ENCODE results near the gene RALGAPB.
"Not testable (repeated sequence)": the region's sequence is repeated elsewhere in the genome, so short reads cannot be mapped to it uniquely, and the experiment has no call there.

Gene RALGAPB

DNA sequence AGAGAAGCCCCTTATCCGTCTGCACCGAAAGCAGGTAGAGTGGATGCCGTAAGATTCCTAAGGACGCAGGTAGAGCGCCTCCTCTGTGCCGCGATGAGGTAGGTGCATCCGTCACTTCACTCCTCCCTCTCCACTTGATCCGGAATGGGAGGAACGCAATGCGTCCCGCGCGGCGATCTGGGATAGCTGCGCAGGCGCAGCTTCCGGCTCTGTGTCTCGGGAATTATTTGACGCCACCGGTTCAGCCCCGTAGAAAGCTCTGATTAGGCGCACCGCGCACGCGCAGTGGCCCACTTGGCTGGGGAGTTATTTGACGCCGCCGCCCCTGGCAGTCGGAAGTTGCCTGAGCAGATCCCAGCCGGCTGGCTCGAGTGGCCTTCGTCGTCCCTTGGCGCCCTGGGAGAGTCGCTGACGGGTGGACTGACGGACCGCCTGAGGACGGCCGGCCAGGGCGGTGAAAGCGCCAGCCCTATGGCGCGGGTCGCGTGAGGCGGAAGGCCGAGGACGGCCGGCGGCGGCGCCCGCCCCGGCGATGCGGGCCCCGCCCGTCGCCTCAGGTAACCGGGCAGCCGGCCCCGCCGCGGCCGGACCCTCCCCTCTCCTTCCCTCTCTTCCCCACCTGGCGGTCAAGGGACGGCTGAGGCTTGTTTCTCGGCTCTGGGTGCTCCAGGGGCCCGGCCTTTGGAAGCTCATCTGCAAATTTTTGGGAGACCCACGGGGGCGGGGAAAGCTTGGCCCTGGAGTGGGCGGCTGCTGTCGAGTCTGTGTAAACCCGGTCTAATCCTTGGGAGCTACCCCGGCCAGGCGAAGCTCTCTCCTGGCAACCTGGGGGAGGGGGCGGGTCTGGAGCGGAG lies at the start of gene RALGAPB:
Gene RALGAPB, plus strand, starts transcription at position 331 of the 854 bp plus-strand sequence. CDS start 15,590 bp downstream, outside the sequence.
- DNase-seq, result peak; percentile 99 to 100

DNA sequence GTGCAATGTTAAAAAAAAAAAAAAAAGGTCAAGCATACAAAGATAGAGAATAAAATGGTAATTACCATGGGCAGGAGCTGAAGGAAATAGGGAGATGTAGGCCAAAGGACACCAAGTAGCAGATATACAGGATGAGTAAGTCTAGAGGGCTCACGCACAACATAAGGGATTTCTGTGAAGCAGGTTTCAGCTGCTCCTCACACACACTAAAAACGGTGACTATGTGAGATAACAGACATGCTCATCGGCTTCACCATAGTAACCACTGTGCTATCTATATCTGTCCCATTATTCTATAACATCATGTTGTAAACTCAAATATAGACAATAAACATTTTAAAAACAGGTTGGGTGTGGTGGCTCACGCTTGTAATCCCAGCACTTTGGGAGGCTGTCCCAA lies 49.1 kb upstream of the RALGAPB start:
- DNase-seq, result no peak

DNA sequence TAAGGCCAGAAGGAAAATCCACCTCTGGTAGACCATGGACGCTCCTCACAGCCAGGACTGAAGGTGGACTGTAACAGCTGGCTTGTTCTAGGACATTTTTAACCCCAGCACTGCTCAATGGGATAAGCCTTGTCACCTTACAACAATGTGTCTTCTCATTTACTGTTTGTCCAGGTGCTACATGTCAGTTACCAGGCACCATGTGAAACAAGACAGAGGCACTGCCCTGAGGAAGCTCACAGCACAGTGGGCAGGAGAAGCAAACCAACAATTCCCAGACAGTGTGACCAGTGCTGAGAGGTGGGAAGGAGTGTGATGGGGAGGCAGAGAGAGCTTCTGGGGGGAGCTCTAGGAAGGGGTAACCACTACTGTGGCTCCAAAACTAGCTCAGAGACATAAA lies 48.2 kb upstream of the RALGAPB start:
- no peak for DNase-seq

DNA sequence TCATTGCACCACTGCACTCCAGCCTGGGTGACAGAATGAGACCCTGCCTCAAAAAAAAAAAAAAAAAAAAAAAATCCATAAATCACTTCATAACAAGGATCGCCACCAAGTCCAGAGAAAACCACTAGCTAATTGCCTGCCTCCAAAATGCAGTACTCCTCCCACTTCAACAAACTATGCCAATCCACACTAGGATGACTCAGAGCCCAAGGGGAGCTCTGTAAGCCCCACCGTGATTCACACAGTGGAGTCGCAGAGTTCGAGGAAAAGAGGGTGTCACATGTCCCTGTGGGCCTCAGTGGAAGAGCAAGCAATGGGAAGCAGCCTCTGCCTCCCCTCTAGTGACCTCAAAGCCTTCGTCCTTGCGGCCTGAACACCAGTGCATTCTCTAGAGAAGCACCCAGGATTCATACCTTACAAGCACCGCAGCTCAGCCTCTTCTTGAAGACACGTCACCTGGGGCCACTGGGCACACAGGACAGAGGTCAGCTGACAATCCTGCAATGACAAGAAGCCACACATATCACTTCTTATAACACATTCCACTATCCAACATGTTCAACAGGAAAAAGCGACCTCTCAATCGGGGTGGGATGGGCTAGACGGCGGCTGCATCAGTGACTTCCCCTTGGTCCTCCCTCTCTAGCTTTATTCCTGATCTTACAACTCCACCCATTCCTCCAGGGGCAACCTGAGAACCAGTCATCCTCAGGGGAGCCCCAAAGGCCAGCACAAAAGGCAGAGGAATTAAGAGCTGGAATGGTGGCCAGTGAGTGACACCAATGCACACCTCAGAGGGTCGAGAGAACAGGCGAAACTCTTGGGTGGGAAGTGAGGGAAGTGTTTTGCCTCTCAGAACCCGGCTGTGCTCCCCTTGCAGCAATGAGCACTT lies 46.4 kb upstream of the RALGAPB start:
- peak in 1 of 2 experiments; percentile 34 for DNase-seq

DNA sequence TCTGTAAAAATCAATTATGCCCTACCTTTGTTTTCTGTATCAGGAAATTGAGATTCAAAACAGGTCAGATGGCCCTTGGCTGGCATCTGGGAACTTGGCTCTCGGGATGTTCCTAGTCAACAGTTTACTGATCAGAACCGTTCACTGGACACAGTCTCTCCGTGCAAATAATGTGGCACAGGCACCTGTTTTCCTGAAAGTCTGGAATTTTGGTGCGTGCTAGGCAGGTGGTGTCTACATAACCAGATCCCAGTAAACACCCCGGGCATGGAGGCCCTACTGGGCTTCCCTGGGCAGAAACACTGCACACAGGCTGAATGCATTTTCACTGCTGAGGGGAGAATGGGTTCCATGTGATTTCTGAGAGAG lies 45.0 kb upstream of the RALGAPB start:
- DNase-seq, result no peak

DNA sequence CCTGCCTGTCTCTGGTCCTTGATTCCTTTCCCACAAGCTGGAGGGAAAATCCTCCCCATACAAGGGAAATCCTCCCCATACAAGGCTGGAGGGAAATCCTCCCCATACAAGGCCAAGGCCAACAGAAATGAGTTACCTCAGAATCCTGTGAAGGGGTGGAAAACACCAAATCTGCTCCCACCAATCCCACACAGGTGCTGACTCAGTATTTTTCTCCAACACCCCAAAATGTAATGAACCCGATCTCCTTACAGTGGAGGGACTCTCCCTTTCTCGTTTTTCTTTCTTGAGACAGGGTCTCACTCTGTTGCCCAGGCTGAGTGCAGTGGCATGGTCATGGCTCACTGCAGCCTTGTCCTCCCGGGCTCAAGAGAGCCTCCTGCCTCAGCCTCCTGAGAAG lies 43.8 kb upstream of the RALGAPB start:
- DNase-seq, result no peak

DNA sequence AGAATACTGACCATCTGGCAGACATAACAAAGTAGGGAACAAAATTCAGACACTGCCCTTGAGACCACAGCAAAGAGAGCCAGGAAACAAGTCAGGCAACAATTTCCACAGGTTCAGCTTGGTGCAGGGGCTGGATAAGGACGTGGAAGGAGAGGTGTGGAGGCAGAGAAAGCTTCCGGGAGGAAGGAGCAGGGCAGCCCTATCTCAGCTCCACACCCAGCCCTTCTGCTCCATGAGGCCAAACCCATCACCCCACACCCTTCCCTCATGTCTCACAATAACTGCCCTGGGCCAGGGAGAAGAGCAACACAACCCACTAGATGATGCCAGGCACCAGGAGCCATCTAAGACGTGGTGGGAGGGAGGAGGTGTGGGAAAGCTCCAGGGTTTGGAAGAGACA lies 43.3 kb upstream of the RALGAPB start:
- no peak for DNase-seq

DNA sequence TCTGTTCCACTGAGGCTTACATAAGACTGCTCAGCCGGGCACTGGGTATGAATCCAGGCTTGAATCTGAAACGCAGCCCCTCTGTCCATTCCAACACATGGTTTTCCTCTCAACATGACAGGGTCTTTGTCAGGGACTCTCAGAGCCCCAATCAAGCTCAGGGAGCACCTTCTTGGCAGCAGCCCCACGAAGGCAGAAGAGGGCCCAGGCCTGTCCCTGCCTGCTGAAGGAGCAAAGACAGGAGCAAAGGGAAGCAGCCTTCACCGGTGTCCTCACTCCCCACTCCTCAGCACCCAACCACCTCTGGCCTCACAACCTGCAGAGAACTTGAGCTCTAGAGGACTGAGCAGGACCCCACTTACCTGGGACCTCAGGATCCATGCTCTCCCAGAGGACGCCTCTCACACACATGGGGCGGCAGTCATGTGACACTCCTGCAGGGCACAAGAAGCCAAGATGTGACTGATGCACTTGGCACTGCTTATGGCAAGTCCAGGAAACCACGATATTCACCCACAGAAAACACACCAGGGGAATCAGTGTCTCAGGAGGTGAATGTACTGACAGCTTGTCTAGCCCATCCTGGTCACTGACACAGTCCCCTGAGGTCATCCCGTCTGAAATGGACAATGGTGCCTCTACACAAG lies 41.8 kb upstream of the RALGAPB start:
- no peak for DNase-seq

DNA sequence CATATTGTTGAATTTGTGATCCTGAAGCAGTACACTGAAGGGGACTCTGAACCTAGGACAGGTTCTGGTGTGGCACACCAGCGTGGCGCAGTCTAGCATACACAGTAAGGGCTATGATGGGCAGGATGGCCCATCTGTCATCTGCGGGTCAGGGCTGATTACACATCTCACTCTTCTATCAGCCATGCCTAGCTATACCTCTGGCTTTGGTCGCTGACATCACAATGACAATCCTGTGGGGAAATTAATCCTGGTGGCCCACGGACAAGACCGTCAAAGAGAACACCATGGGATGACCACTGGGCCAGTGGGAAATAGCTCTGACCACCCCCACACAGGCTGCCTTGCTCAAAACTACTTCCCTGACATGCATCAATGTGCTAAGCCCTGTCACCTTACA lies 40.4 kb upstream of the RALGAPB start:
- DNase-seq, result no peak

DNA sequence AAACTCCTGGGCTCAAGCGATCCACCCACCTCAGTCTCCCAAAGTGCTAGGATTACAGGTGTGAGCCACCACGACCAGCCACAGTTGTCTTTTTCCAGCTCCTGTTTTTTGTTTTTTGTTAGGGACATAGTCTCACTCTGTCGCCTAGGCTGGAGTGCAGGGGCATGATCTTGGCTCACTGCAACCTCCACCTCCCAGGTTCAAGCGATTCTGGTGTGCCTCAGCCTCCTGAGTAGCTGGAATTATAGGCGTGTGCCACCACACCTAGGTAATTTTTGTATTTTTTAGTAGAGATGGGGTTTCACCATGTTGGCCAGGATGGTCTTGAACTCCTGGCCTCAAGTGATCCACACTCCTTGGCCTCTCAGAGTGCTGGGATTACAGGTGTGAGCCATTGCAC lies 39.8 kb upstream of the RALGAPB start:
- DNase-seq, result not testable (repeated sequence)

DNA sequence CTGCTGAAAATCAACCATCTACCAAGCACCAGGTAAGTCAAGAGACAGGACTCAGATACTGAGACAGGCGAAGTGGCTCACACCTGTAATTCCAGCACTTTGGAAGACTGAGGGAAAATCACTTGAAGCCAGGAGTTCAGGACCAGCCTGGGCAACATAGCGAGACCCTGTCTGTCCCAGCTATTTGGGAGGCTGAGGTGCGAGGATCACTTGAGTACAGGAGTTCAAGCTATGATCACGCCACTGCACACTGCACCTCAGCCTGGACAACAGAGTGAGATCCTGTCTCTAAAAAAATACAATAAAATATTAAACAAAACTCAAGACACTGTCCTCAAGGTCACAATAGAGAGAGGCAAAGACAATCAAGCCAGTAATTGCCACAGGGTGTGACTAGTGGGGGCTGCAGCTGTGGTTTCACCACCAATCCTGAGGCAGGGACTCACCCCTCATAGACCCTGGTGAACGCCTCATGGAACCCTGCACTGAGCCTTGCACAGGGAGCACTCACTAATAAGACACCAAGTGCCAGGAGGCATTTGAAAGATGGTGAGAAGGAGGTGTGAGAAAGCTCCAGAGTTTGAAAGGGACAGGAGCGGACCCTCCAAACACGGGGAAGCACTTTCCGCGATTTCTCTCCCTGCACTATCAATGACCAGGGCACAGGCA lies 39.2 kb upstream of the RALGAPB start:
- DNase-seq, result no peak

DNA sequence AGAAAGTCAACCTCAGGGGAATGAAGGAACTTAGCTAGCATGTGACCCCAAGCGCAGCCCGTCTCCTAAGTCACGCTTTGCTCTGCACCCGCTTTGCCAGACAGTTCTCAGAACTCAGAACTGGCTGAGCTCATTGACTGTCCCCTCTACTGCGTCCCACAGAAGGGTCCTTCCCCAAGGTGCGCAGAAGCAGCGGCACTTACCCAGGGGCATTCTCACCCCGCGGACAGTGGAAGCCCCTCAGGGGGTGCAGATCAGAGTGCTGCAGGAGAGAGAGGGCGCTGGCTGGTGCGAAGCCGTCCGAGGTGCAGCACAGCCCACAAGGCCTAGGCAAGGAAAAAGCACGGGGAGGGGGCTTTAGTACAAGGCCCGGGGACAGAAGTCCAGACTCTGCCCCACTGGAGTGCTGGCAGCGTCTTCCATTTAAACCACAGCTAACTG lies 38.3 kb upstream of the RALGAPB start:
- no peak for DNase-seq

DNA sequence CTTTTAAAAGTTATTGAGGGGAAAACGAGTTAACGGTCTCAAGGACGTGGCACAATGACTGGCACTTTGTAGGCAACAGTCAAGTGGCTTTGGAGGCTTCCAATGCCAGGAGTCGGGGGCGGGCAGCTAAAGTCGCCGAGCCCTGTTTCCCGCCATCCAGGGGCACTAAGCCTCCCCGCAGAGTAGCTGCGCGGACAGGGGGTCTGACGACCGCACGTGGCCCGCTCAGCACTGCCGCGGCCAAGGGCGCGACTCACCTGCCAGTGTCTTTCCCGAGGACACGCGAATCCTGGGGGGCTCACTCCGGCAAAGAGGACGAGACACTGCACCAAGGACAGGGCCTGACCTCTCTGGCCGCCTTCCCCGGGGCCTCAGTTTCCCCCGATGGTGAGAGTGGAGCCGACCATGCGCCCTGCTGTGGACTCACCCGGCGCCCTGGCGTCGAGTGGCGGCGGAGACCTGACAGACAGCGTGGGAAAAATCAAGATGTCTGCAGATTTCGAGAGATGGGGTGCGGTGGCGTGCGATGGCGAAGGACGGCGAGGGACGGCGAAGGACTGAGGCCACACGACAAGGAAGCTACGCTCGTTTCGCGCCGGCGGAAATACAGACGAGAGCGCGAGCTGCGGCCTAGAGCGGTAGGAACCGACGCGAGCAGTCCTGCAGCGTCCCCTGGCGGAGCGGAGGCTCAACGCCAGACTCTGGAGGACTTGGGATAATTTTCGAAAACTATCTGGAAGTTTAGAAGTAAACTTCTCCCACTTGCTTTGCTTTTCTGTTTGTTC lies 37.7 kb upstream of the RALGAPB start, which contains the start of gene SNHG17:
Gene SNHG17, minus strand, starts transcription at position 559 of the 785 bp plus-strand sequence.
- peak; percentile 93 to 97 for DNase-seq

DNA sequence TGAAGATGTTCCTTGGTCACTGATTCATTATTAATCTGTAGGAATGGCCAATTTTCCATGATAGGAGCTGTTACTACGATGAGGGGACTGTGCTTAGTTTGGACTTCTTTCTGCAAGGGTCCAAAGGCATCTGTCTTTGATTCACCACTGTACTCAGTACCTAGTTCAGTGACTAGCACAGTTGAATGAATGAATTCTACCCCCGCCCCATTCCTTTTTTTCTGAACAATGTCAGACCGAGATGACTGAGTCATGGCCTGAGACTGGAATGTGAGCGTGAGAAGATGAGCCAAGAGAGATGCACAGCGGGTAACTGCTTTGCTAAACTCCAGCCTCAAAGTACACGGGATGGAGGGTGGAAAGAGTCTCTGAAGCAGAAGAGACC lies 37.1 kb upstream of the RALGAPB start:
- no peak for DNase-seq

DNA sequence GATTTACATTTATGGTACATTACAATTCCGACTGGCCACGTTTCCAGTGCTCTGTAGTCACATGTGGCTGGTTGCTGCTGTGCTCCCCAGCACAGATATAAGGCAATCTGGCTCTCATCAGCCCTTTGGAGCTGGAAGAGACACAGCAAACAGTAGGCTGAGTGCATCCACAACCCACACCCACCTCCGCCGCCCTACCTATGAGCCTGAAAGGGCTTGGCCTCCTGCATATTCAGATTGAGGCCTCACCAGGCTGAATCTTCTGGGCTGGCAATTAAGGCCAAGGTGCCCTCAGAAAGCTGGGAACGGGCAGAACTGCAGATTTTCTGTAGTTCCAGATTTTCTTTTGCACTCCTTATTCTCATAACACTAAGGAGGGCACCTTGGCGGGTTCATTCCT lies 34.8 kb upstream of the RALGAPB start:
- DNase-seq, result no peak

DNA sequence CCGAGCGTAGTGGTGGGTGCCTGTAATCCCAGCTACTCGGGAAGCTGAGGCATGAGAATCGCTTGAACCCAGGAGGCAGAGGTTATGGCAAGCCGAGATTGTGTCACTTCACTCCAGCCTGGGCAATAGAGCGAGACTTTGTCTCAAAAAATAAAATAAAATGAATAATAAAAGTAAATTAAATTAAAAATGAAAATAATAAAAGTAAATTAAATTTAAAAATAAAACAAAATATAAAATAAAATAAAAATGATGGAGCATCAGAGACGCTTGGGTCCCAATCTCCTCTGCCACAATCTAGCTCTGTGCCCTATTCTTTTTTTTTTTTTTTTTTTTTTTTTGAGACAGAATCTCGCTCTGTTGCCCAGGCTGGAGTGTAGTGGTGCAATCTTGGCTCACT lies 31.5 kb upstream of the RALGAPB start:
- DNase-seq, result not testable (repeated sequence)

DNA sequence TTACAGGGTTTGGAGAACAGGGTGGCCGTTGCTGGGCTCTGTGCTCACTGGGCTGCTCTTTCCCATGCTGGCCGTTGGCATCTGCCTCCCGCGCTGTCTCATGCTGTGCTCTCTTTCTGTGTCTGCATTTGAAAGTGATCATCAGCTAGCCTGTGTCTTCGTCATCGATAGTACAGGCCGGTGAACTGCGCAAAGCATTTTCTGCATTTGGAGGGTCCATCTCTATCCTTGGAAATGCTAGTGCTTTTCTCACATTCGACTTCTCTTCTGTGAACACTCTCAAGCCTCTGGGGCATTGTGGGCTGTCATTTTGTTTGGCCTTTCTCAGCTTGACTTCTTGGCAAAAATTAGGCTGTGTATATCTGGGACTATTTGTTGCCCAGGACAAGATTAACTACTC lies 30.7 kb upstream of the RALGAPB start:
- DNase-seq, result no peak

DNA sequence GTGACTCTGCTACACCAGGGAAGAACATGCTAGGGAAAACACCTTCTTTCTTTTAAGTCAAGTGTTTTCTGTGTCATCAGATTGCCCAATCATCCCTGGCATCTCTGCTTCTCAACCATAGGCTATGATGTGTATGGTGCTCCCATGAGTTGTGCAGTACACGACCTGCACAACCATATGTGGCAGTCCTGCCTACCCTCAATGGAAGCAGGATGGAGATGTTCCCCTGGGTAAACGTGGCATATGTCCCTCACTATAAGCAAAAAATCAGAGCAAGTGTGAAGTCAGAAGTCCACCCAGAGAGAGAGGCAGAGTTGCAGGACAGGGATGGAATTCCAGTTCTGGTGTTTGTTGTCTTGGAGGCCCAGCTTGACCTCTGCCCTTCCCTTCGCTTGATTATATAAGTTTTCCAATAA lies 27.3 kb upstream of the RALGAPB start:
- DNase-seq, result no peak

DNA sequence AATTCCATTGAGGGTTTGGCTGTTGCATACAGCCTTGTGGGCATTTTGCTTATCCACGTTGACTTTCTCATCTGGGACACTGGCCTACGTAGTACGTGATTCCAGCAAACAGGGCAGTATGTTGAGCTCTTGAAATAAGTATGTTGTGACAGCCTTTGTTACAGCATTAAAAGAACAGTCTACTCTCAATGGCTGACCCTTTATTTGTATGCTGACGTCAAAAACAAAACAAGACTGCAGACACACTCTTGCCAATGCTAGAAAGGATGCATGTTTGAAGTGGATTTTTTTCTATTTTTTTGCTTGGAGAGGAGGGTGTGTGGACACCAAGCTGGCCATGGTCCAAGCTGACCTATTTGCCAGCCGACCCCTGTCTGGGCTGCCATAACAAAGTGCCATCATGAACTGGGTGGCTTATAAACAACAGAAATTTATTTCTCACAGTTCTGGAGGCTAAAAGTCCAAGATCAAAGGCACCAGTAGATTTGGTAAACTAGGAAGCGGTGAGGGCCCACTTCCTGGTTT lies 26.7 kb upstream of the RALGAPB start:
- DNase-seq, result no peak

DNA sequence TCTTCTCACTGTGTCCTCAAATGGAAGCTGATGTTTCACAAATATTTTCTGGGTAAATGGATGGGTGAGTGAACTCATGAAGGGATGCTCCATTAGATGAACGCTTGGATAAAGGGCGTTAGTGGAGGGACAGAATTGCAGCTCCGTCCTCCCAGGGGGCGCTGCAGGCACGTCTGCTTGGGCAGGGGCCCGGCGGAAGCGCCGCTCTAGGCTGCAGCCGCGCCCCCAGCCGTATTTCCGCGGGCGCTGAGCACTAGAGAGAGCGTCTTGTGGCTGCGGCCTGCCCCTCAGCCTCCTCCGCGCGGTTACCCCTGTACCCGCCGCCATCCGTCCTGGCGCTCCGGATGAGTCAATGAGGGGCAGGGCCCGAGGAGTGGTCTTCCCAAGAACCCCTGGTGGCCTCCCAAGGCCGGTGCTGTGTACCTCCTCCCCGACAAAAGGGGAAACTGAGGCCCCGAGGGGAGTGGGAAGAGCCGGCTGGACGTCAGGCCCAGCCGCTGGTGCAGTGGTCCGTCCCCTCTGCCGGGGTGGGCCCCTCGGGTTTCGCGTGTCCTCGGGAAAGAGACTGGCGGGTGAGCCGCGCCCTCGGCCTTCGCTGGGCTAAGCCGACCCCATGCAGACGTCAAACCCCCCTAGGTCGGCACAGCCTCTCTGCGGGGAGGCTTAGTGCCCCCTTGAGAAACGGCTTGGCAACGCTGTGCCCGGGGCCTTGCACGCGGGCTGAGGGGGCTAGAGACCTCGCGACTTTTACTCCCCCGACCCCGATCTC lies 26.0 kb upstream of the RALGAPB start:
- peak; percentile 77 to 96 for DNase-seq

DNA sequence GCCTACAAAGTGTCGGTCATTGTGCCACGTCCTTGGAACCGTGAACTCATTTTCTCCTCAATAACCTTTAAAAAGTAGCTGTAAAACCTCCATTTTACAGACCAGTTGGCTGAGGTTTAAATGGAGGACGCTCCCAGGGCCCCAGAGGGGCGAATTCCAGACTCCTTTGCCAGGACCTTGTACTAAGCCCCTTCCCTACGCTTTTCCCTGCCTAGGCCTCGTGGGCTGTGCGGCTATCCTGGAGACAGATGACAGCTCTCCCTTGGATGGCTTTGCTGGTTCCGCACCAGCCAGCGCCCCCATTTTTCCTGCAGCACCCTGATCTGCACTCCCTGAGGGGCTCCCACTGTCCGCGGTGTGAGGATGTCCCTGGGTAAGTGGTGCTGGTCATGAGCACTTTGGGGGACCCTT lies 25.4 kb upstream of the RALGAPB start:
- no peak for DNase-seq
